ENCODE results near the gene DNAJC13.
A peak's percentile ranks its signal among the peaks of the same experiment; 100 is the strongest.

The DNAJC13 gene

GRCh38 chr3:132406587-132406986 lies 10.7 kb upstream of the DNAJC13 start:
- DNase-seq (ENCODE audit: low spot score): no peak
- TF ChIP-seq CTCF (IDR thresholded peaks at IDR 0.05; ENCODE audit: borderline replicate concordance, control extremely low read depth, extremely low read depth, insufficient read depth, missing control alignments): no peak
- in situ Hi-C loops (cut with MboI; ENCODE audit: low sequenced_read_pairs, unreplicated experiment): loop anchor here (10.0 kb wide), 1 partner anchor 152 kb away; no protein-coding TSS in a partner anchor

DNA sequence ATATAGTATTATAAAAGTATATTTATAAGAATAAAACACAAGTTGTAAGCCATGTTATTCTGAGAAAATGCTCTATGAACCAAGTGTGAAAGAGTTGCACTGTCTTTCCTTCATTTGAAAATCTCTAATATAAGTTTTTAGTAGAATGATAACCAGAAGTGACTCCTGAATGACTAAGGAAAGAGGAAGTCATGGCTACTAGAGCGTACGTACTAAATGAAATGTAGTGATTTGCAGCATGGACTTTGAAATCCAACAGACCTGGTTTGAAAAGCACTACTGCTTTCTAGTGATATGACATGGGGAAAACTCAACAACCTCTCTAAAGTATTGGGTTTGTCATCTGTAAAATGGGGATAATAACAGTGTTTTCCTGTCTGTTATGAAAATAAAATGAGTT lies 10.3 kb upstream of the DNAJC13 start:
- in situ Hi-C loops (cut with MboI; ENCODE audit: low sequenced_read_pairs, unreplicated experiment): loop anchor here (10.0 kb wide), 1 partner anchor 152 kb away; no protein-coding TSS in a partner anchor
- DNase-seq (ENCODE audit: low spot score): no peak
- TF ChIP-seq CTCF (IDR thresholded peaks at IDR 0.05; ENCODE audit: borderline replicate concordance, control extremely low read depth, extremely low read depth, insufficient read depth, missing control alignments): no peak

DNA sequence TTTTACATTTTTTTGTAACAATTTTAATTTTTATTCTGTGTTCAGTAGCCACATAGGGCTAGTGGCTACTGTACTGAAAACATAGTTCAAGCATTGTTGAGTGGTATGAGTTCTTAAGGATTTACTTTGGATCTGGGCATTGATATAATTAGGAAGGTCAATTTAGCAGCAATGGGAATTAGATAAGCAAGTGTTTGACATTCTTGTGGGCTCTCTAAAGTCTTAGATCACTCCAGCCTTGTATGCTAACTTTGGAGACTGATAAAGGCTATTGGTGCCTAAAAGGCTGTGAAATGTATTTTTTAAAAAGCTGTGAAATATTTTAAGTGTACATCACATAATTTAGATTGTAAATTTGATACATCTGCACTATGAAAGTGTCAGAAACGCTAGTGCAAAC lies 2.5 kb upstream of the DNAJC13 start:
- no peak for TF ChIP-seq CTCF (IDR thresholded peaks at IDR 0.05; ENCODE audit: borderline replicate concordance, control extremely low read depth, extremely low read depth, insufficient read depth, missing control alignments)

GRCh38 chr3:132416161-132416560 lies 1.1 kb upstream of the DNAJC13 start:
- DNase-seq (ENCODE audit: low spot score): no peak
- TF ChIP-seq CTCF (IDR thresholded peaks at IDR 0.05; ENCODE audit: borderline replicate concordance, control extremely low read depth, extremely low read depth, insufficient read depth, missing control alignments): no peak
- in situ Hi-C loops (cut with MboI; ENCODE audit: low sequenced_read_pairs, unreplicated experiment): no loop called here

More for the DNA sequence above, 2.5 kb upstream of the DNAJC13 start:
- DNase-seq (ENCODE audit: low spot score): no peak
- in situ Hi-C loops (cut with MboI; ENCODE audit: low sequenced_read_pairs, unreplicated experiment): no loop called here

- DNase-seq (ENCODE audit: low spot score): peak; percentile 57
- no peak for TF ChIP-seq CTCF (IDR thresholded peaks at IDR 0.05; ENCODE audit: borderline replicate concordance, control extremely low read depth, extremely low read depth, insufficient read depth, missing control alignments)
- in situ Hi-C loops (cut with MboI; ENCODE audit: low sequenced_read_pairs, unreplicated experiment): no loop called here
These were observed 551 bp downstream of the DNAJC13 start for GRCh38 chr3:132417695-132418411.

GRCh38 chr3:132418916-132419315 lies 1.6 kb downstream of the DNAJC13 start:
- in situ Hi-C loops (cut with MboI; ENCODE audit: low sequenced_read_pairs, unreplicated experiment): no loop called here
- no peak for DNase-seq (ENCODE audit: low spot score)

More at GRCh38 chr3:132418916-132419315, 1.6 kb downstream of the DNAJC13 start:
- no peak for TF ChIP-seq CTCF (IDR thresholded peaks at IDR 0.05; ENCODE audit: borderline replicate concordance, control extremely low read depth, extremely low read depth, insufficient read depth, missing control alignments)
